ENCODE data around the gene LZTS2.

DNA sequence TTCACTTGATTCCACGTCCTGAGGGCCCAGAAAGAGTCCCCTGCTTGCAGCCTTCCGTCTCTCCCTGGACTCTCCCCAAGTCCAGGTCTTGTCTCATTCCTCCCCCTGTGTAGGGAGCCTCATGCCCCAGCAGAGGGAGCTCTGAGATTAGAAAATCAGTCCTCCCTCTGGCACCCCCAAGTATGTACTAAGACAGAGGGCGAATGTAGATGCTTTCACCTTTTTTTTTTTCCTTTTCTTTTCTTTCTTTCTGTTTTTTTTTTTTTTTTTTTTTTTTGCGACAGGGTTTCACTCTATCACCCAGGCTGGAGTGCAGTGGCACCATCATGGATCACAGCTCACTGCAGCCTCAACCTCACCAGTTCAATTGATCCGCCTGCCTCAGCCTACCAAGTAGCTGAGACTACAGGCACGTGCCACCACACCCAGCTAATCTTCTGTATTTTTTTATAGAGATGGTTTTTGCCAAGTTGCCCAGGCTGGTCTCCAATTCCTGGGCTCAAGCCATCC lies 41.7 kb downstream of the LZTS2 start:
- TF ChIP-seq, protein P1, sequence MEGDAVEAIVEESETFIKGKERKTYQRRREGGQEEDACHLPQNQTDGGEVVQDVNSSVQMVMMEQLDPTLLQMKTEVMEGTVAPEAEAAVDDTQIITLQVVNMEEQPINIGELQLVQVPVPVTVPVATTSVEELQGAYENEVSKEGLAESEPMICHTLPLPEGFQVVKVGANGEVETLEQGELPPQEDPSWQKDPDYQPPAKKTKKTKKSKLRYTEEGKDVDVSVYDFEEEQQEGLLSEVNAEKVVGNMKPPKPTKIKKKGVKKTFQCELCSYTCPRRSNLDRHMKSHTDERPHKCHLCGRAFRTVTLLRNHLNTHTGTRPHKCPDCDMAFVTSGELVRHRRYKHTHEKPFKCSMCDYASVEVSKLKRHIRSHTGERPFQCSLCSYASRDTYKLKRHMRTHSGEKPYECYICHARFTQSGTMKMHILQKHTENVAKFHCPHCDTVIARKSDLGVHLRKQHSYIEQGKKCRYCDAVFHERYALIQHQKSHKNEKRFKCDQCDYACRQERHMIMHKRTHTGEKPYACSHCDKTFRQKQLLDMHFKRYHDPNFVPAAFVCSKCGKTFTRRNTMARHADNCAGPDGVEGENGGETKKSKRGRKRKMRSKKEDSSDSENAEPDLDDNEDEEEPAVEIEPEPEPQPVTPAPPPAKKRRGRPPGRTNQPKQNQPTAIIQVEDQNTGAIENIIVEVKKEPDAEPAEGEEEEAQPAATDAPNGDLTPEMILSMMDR (IDR thresholded peaks at IDR 0.05) = peak; percentile 55 to 85 (median 80)
- TF ChIP-seq POLR2A (IDR thresholded peaks at IDR 0.05) = no peak
